GM18873 (cell line): ENCODE measurements around the gene TMEM116.
"Not testable (repeated sequence)": the region's sequence is repeated elsewhere in the genome, so short reads cannot be mapped to it uniquely, and the experiment has no call there.

Experiments used
- ATAC-seq: cut with Tn5 transposase; IDR thresholded peaks from one replicate; pipeline ENCODE4 v1.9.1; 2021; ENCODE audit warnings: mild to moderate bottlenecking, moderate library complexity, moderate number of reproducible peaks; ENCODE audit not compliant: unreplicated experiment, low FRiP score

The TMEM116 gene

GRCh38 chr12:111981987-111982386, 31.0 kb downstream of the TMEM116 start:
- no peak for ATAC-seq

- no peak for ATAC-seq
Measured at GRCh38 chr12:111980598-111980997, 32.4 kb downstream of the TMEM116 start.

- ATAC-seq: no peak
Measured at GRCh38 chr12:111978545-111978944, 34.4 kb downstream of the TMEM116 start.

GRCh38 chr12:111976860-111977259, 36.1 kb downstream of the TMEM116 start:
- no peak for ATAC-seq

- ATAC-seq: no peak
Measured at GRCh38 chr12:111976291-111976690, 36.7 kb downstream of the TMEM116 start.

GRCh38 chr12:111975161-111975931, 37.6 kb downstream of the TMEM116 start:
- ATAC-seq: no peak

- no peak for ATAC-seq
Measured at GRCh38 chr12:111971800-111972199, 41.2 kb downstream of the TMEM116 start.

- ATAC-seq: no peak
Measured at GRCh38 chr12:111964935-111965334, 48.0 kb downstream of the TMEM116 start.

GRCh38 chr12:111959518-111959917, 53.4 kb downstream of the TMEM116 start:
- not testable (repeated sequence) for ATAC-seq

GRCh38 chr12:111957224-111957623, 55.7 kb downstream of the TMEM116 start:
- not testable (repeated sequence) for ATAC-seq

GRCh38 chr12:111954969-111955368, 58.0 kb downstream of the TMEM116 start:
- ATAC-seq: no peak

GRCh38 chr12:111953455-111953854, 59.5 kb downstream of the TMEM116 start:
- no peak for ATAC-seq

GRCh38 chr12:111952084-111952787, 60.7 kb downstream of the TMEM116 start:
- ATAC-seq: not testable (repeated sequence)

- not testable (repeated sequence) for ATAC-seq
Measured at GRCh38 chr12:111950961-111951676, 61.8 kb downstream of the TMEM116 start.

GRCh38 chr12:111943929-111944328, 69.0 kb downstream of the TMEM116 start:
- ATAC-seq: no peak

GRCh38 chr12:111942557-111942956, 70.4 kb downstream of the TMEM116 start:
- no peak for ATAC-seq

GRCh38 chr12:111937429-111937828, 75.5 kb downstream of the TMEM116 start:
- no peak for ATAC-seq

- no peak for ATAC-seq
Measured at GRCh38 chr12:111936869-111937268, 76.1 kb downstream of the TMEM116 start.

- ATAC-seq: no peak
Measured at GRCh38 chr12:111932241-111932640, 80.7 kb downstream of the TMEM116 start.

- no peak for ATAC-seq
Measured at GRCh38 chr12:111927346-111927745, 85.6 kb downstream of the TMEM116 start.

- ATAC-seq: no peak
Measured at GRCh38 chr12:111926631-111927030, 86.3 kb downstream of the TMEM116 start.
